H9 (cell line): ENCODE measurements around the gene ZDHHC12. TPM values are rescaled to one million over a fixed set of nuclear protein-coding genes. Genes with fewer than 3 reads are reported as not detected.
A peak's percentile ranks its signal among the peaks of the same experiment; 100 is the strongest.

Experiments
- DNase-seq: peaks from one replicate; pipeline ENCODE4 v3.0.0-alpha.2; 2017
- H2AFZ ChIP-seq: one replicate; pipeline ENCODE4 v1.6.1; 2013; ENCODE audit warnings: mild to moderate bottlenecking, low read length, control low read depth, moderate library complexity
- H2AK5ac ChIP-seq: 2 replicates; pipeline ENCODE4 v1.6.1; 2013; ENCODE audit warnings: low read length, control low read depth, mixed read lengths; ENCODE audit not compliant: insufficient read length
- H2BK120ac ChIP-seq: one replicate; pipeline ENCODE4 v1.6.1; 2013; ENCODE audit warnings: low read depth, mild to moderate bottlenecking, low read length, control low read depth, inconsistent platforms; ENCODE audit not compliant: poor library complexity, severe bottlenecking
- H2BK12ac ChIP-seq: 2 replicates; pipeline ENCODE4 v1.6.1; 2013; ENCODE audit warnings: low read length, control low read depth, mixed read lengths, low read depth; ENCODE audit not compliant: insufficient read length
- H2BK15ac ChIP-seq: 2 replicates; pipeline ENCODE4 v1.6.1; 2013; ENCODE audit warnings: low read depth, low read length, control low read depth
- H2BK20ac ChIP-seq: one replicate; pipeline ENCODE4 v1.6.1; 2013; ENCODE audit warnings: low read depth, mild to moderate bottlenecking, low read length, control low read depth, inconsistent platforms; ENCODE audit not compliant: poor library complexity, severe bottlenecking
- H2BK5ac ChIP-seq: 2 replicates; pipeline ENCODE4 v1.6.1; 2013; ENCODE audit warnings: low read length, control low read depth, mixed read lengths; ENCODE audit not compliant: insufficient read length
- H3K14ac ChIP-seq: 2 replicates; pipeline ENCODE4 v1.6.1; 2013; ENCODE audit warnings: low read length, control low read depth; ENCODE audit not compliant: insufficient read depth
- H3K18ac ChIP-seq: 2 replicates; pipeline ENCODE4 v1.6.1; 2013; ENCODE audit warnings: low read depth, mild to moderate bottlenecking, mixed read lengths, low read length, control low read depth; ENCODE audit not compliant: insufficient read length
- H3K23ac ChIP-seq: 2 replicates; pipeline ENCODE4 v1.6.1; 2013; ENCODE audit warnings: low read length, control low read depth, mixed read lengths, low read depth; ENCODE audit not compliant: insufficient read length
- H3K23me2 ChIP-seq: 2 replicates; pipeline ENCODE4 v1.6.1; 2013; ENCODE audit warnings: low read depth, mild to moderate bottlenecking, mixed read lengths, low read length, control low read depth; ENCODE audit not compliant: insufficient read length, poor library complexity, severe bottlenecking
- H3K27ac ChIP-seq: 2 replicates; pipeline ENCODE4 v1.5.1; 2013; ENCODE audit warnings: low read length, control low read depth, mixed read lengths, low read depth; ENCODE audit not compliant: insufficient read length
- H3K27me3 ChIP-seq: 2 replicates; pipeline ENCODE4 v1.6.1; 2013; ENCODE audit warnings: low read length, control low read depth, inconsistent platforms; ENCODE audit not compliant: insufficient read depth
- H3K4ac ChIP-seq: 2 replicates; pipeline ENCODE4 v1.6.1; 2013; ENCODE audit warnings: low read depth, mild to moderate bottlenecking, control low read depth, inconsistent platforms, low read length, moderate library complexity
- H3K4me1 ChIP-seq: 2 replicates; pipeline ENCODE4 v1.6.1; 2013; ENCODE audit warnings: low read length, control low read depth, inconsistent platforms; ENCODE audit not compliant: insufficient read depth
- H3K4me2 ChIP-seq: 2 replicates; pipeline ENCODE4 v1.6.1; 2013; ENCODE audit warnings: low read length, control low read depth, mixed read lengths; ENCODE audit not compliant: insufficient read length, insufficient read depth
- H3K56ac ChIP-seq: 2 replicates; pipeline ENCODE4 v1.6.1; 2013; ENCODE audit warnings: low read depth, mild to moderate bottlenecking, mixed read lengths, low read length, control low read depth; ENCODE audit not compliant: insufficient read length
- H3K79me1 ChIP-seq: 2 replicates; pipeline ENCODE4 v1.6.1; 2013; ENCODE audit warnings: low read depth, mild to moderate bottlenecking, moderate library complexity, low read length, control low read depth, inconsistent platforms; ENCODE audit not compliant: insufficient read depth, poor library complexity, severe bottlenecking
- H3K79me2 ChIP-seq: 2 replicates; pipeline ENCODE4 v1.6.1; 2013; ENCODE audit warnings: low read length, control low read depth, inconsistent platforms; ENCODE audit not compliant: insufficient read depth
- H3K9ac ChIP-seq: 2 replicates; pipeline ENCODE4 v1.6.1; 2013; ENCODE audit warnings: low read length, control low read depth, mixed read lengths; ENCODE audit not compliant: insufficient read length; ENCODE audit errors: extremely low read depth
- H3K9me3 ChIP-seq: one replicate; pipeline ENCODE4 v1.6.1; 2013; ENCODE audit warnings: low read depth, low read length, inconsistent platforms; ENCODE audit not compliant: control insufficient read depth
- H3T11ph ChIP-seq: one replicate; pipeline ENCODE4 v1.6.1; 2013; ENCODE audit warnings: mild to moderate bottlenecking, low read length, control low read depth, inconsistent platforms
- H4K20me1 ChIP-seq: one replicate; pipeline ENCODE4 v1.6.1; 2013; ENCODE audit not compliant: control insufficient read depth, insufficient read length, insufficient read depth
- H4K5ac ChIP-seq: 2 replicates; pipeline ENCODE4 v1.6.1; 2013; ENCODE audit warnings: low read depth, mild to moderate bottlenecking, mixed read lengths, low read length, control low read depth; ENCODE audit not compliant: insufficient read length
- H4K8ac ChIP-seq: replicated peaks from 2 replicates; pipeline ENCODE4 v1.6.1; 2013; ENCODE audit warnings: low read length, control low read depth, mixed read lengths, low read depth; ENCODE audit not compliant: insufficient read length
- H4K91ac ChIP-seq: 2 replicates; pipeline ENCODE4 v1.6.1; 2013; ENCODE audit warnings: low read depth, mild to moderate bottlenecking, moderate library complexity, mixed read lengths, low read length, control low read depth; ENCODE audit not compliant: insufficient read length
- H3K27ac Mint-ChIP-seq, 3 experiments: 2 replicates in 2 of 3; 3 replicates in 1 of 3; pipeline ENCODE4 v1.8.0; 2020 to 2021; ENCODE audit warnings: mixed read lengths in 3 of 3, mild to moderate bottlenecking in 1 of 3, moderate library complexity in 1 of 3
- H3K27me3 Mint-ChIP-seq: 2 replicates; pipeline ENCODE4 v1.8.0; 2021; ENCODE audit warnings: low read depth, mild to moderate bottlenecking, moderate library complexity, mixed read lengths
- H3K36me3 Mint-ChIP-seq, 3 experiments: 2 replicates in 2 of 3; 3 replicates in 1 of 3; pipeline ENCODE4 v1.8.0; 2020 to 2021; ENCODE audit warnings: low read depth in 3 of 3, mixed read lengths in 3 of 3; ENCODE audit not compliant: insufficient read depth in 1 of 3
- H3K4me1 Mint-ChIP-seq, 2 experiments: 2 replicates each; pipeline ENCODE4 v1.8.0; 2020; ENCODE audit warnings: mixed read lengths in 2 of 2
- H3K4me3 Mint-ChIP-seq, 2 experiments: 2 replicates in 1 of 2; 3 replicates in 1 of 2; pipeline ENCODE4 v1.8.0; 2020 to 2021; ENCODE audit warnings: mild to moderate bottlenecking in 2 of 2, mixed read lengths in 2 of 2, moderate library complexity in 1 of 2
- H3K9me3 Mint-ChIP-seq, 2 experiments: 2 replicates in 1 of 2; 3 replicates in 1 of 2; pipeline ENCODE4 v1.8.0; 2020; ENCODE audit warnings: mild to moderate bottlenecking in 2 of 2, mixed read lengths in 2 of 2, moderate library complexity in 1 of 2
- CTCF ChIP-seq: fragments of 200-600 bp; sonication (generic); conservative IDR thresholded peaks from 3 replicates; pipeline ENCODE4 v1.8.0; 2021; ENCODE audit warnings: antibody characterized with exemption, mild to moderate bottlenecking
- WGBS: extraction: QIAGEN DNeasy Blood & Tissue Kit; methylation state at CpG from one replicate; pipeline ENCODE4 v1.1.7; 2013; ENCODE audit warnings: missing lambda C conversion rate, low lambda C conversion rate, mixed read lengths; ENCODE audit not compliant: insufficient read length; ENCODE audit errors: extremely low coverage; 5-methylcytosine and 5-hydroxymethylcytosine counted together
- total RNA-seq: library from RNA; stranded (reverse); gene quantifications from 2 replicates; pipeline ENCODE4 v1.2.1, GENCODE V29; 2021

Gene ZDHHC12
- total RNA-seq, 1 experiment from 2014 or later = 42.8 TPM

- H3K27ac Mint-ChIP-seq = peak overlapping the region; percentile 25 to 77 (median 38); a peak in 6 of 7 replicates
- peak overlapping the region; percentile 23 for H3K9ac ChIP-seq
- H3K79me2 ChIP-seq = no peaks in the 10 kb centered on the region
- peaks cover 22% of the 10 kb centered on the region in 2 experiments for H3K4me1 Mint-ChIP-seq
- no peaks in the 10 kb centered on the region; the same call in none of the 2 replicates for H3K27me3 Mint-ChIP-seq
- no peaks in the 10 kb centered on the region for H3K9me3 ChIP-seq
- no peak overlapping the region for H2BK5ac ChIP-seq
- no peak overlapping the region for H3K18ac ChIP-seq
- peak overlapping the region; percentile 91 for H3K4me2 ChIP-seq
- H2AFZ ChIP-seq = no peak overlapping the region
- no CpG with 5 or more reads among the region's 9 CpGs for WGBS
- peaks cover 4% of the 10 kb centered on the region for H3K23me2 ChIP-seq
- TF ChIP-seq CTCF = no peak
- peaks cover 4 to 38% (median 29%) of the 10 kb centered on the region in 3 experiments; a peak in 6 of 7 replicates for H3K36me3 Mint-ChIP-seq
- no peaks in the 10 kb centered on the region for H4K20me1 ChIP-seq
- H3K56ac ChIP-seq = no peak overlapping the region
- H4K5ac ChIP-seq = no peak overlapping the region
- H3K4me3 Mint-ChIP-seq = peak overlapping the region; percentile 92 to 95
- no peaks in the 10 kb centered on the region; a peak in 2 of 5 replicates for H3K9me3 Mint-ChIP-seq
- no peak overlapping the region for H3T11ph ChIP-seq
- no peak overlapping the region for H3K23ac ChIP-seq
- H2BK20ac ChIP-seq = no peak overlapping the region
- no peak overlapping the region for H3K27ac ChIP-seq
- H2BK15ac ChIP-seq = no peak overlapping the region
- DNase-seq = peak; percentile 24
- H2AK5ac ChIP-seq = no peak overlapping the region
- H4K91ac ChIP-seq = no peak overlapping the region
- H3K4me1 ChIP-seq = no peaks in the 10 kb centered on the region; the same call in 1 of the 2 replicates
- H2BK12ac ChIP-seq = no peak overlapping the region
- H4K8ac ChIP-seq = no peak overlapping the region
- H3K27me3 ChIP-seq = no peaks in the 10 kb centered on the region
- H3K14ac ChIP-seq = no peak overlapping the region
- no peak overlapping the region for H3K4ac ChIP-seq
- no peak overlapping the region for H2BK120ac ChIP-seq
- no peaks in the 10 kb centered on the region for H3K79me1 ChIP-seq
Measured at GRCh38 chr9:128722380-128723351, 1.3 kb downstream of the ZDHHC12 start.
